NCI-H1105 (cell line): ENCODE measurements around the gene PPM1L.

Experiments
- DNase-seq: peaks from one replicate; lab custom pipeline; 2025; lab: John Stamatoyannopoulos, UW

Gene PPM1L

GRCh38 chr3:161100994-161101393 lies 345.0 kb downstream of the PPM1L start:
- DNase-seq = no peak

DNA sequence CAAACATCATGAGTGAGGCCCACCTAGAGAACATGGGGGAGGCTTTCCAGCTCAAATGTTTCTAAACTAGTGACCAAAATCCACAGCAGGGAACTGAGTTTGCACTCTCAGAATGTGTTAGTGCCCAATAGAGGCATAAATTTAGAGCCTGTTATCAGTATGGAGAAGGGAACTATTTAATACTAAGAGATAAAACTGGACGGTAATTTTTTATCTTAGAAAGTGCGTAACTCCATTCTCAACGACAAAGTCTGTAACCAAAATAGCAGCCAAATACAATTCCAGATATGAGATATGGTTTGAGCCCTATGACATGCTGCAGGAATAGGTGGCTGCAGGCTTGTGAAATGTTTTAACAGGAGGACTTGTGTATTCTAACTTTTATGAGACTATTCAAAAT lies 345.6 kb downstream of the PPM1L start:
- no peak for DNase-seq

DNA sequence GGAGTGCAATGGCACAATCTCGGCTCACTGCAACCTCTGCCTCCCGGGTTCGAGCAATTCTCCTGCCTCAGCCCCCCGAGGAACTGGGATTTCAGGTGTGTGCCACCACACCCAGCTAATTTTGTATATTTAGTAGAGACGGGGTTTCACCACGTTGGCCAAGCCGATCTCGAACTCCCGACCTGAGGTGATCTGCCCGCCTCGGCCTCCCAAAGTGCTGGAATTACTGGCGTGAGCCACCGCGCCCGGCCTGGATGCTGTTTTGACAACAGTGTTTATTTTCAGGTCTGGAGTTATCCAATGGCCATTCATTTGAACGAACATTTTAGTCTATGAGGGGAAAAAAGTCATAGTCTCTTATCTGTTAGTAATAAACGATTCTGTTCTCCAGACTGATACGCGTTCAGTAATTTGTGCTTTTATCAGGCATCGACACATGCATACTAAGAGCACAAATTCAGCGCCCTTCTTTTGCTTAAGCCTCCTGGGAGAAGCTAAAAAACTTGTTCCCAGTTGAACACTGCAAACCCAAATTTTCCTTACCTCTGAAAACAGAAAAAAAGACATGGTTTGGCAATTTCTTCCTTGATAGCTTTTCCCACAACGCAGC lies 347.9 kb downstream of the PPM1L start:
- no peak for DNase-seq

- DNase-seq = peak; percentile 83
These were observed 348.8 kb downstream of the PPM1L start, which contains the start of gene B3GALNT1 for GRCh38 chr3:161104561-161105551. B3GALNT1 (minus strand) TSS chr3:161105349; CDS start chr3:161086754, 18,595 bp downstream.

GRCh38 chr3:161107311-161107710 lies 351.3 kb downstream of the PPM1L start:
- no peak for DNase-seq

DNA sequence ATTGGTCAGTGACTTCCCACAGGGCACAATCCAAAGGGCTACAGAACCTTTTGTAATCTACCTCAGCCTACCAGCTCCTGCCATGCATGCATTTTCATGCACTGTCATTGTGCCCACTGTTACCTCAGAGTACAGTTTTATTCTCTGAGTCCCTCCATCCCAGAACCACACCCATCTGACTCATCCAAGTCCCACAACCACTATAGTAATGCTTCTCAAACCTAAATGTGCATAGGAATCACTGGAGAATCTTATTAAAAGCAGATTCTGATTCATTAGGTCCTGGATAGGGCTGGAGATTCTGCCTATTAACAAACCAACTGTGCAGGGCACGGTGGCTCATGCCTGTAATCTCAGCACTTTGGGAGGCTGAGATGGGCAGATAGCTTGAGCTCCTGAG lies 352.8 kb downstream of the PPM1L start:
- no peak for DNase-seq

DNA sequence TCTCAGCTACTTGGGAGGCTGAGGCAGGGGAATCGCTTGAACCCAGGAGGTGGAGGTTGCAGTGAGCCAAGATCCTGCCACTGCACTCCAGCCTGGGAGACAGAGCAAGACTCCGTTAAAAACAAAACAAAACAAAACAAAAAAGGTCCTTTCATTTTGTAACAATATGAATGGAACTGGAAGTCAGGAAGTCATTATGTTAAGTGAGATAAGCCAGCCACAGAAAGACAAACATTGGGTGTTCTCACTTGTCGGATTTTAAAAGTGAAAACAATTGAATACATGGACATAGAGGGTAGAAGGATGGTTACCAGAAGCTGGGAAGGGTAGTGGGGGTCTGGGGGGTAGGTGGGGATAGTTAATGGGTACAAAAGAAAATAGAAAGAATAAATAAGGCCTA lies 361.6 kb downstream of the PPM1L start:
- no peak for DNase-seq

GRCh38 chr3:161126495-161126894 lies 370.5 kb downstream of the PPM1L start:
- DNase-seq = no peak
